ENCODE measurements around the gene TEX2. TPM values are rescaled to one million over a fixed set of nuclear protein-coding genes. Genes with fewer than 3 reads are reported as not detected.
A peak's percentile ranks its signal among the peaks of the same experiment; 100 is the strongest.

TEX2 gene
- total RNA-seq, 2 experiments from 2014 or later: 14.0 to 14.5 TPM

GRCh38 chr17:64262198-64262999 is 661 bp downstream of the TEX2 start:
- Mint-ChIP-seq H3K27me3 (no peaks in the 10 kb centered on the region), H3K9me3 (no peaks in the 10 kb centered on the region), H3K4me1 (ENCODE audit: low read depth) (peaks cover 33% of the 10 kb centered on the region), H3K36me3 (ENCODE audit: low read depth) (no peaks in the 10 kb centered on the region), H3K27ac (peak overlapping the region; percentile 95), H3K4me3 (peak overlapping the region; percentile 98)
- ChIA-PET POLR2A (interaction anchor here (0.6 to 3.4 kb wide), 9 partner anchors 8 to 243 kb away, joined by 3 to 47 read pairs (median 3); no protein-coding TSS in a partner anchor), CTCF (interaction anchor here (1.0 kb wide), 1 partner anchor 17 kb away, joined by 3 read pairs; no protein-coding TSS in a partner anchor)
- DNase-seq (peak; percentile 77), ATAC-seq (peak; percentile 34)
- intact Hi-C loops (cut with micrococcal nuclease): loop anchor here (5.0 kb wide), 1 partner anchor 115 kb away; no protein-coding TSS in a partner anchor
- TF ChIP-seq, protein P1, sequence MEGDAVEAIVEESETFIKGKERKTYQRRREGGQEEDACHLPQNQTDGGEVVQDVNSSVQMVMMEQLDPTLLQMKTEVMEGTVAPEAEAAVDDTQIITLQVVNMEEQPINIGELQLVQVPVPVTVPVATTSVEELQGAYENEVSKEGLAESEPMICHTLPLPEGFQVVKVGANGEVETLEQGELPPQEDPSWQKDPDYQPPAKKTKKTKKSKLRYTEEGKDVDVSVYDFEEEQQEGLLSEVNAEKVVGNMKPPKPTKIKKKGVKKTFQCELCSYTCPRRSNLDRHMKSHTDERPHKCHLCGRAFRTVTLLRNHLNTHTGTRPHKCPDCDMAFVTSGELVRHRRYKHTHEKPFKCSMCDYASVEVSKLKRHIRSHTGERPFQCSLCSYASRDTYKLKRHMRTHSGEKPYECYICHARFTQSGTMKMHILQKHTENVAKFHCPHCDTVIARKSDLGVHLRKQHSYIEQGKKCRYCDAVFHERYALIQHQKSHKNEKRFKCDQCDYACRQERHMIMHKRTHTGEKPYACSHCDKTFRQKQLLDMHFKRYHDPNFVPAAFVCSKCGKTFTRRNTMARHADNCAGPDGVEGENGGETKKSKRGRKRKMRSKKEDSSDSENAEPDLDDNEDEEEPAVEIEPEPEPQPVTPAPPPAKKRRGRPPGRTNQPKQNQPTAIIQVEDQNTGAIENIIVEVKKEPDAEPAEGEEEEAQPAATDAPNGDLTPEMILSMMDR (IDR thresholded peaks at IDR 0.05): no peak

- DNase-seq: no peak
- no peak for ATAC-seq
- TF ChIP-seq, protein P1 (IDR thresholded peaks at IDR 0.05): no peak
- Mint-ChIP-seq H3K9me3 (no peaks in the 10 kb centered on the region), H3K4me3 (peak overlapping the region; percentile 98), H3K4me1 (ENCODE audit: low read depth) (peaks cover 35% of the 10 kb centered on the region), H3K27me3 (no peaks in the 10 kb centered on the region), H3K36me3 (ENCODE audit: low read depth) (no peaks in the 10 kb centered on the region), H3K27ac (peak overlapping the region; percentile 95)
- POLR2A ChIA-PET: interaction anchor here (0.6 to 3.4 kb wide), 5 partner anchors 9 to 115 kb away, joined by 3 to 47 read pairs (median 3); no protein-coding TSS in a partner anchor
- CTCF ChIA-PET: no interaction called here
- intact Hi-C loops (cut with micrococcal nuclease): loop anchor here (5.0 kb wide), 1 partner anchor 114 kb away; no protein-coding TSS in a partner anchor
Observed at GRCh38 chr17:64261417-64262145, 1.5 kb downstream of the TEX2 start.

GRCh38 chr17:64260886-64261285 is 2.2 kb downstream of the TEX2 start:
- Mint-ChIP-seq H3K4me1 (ENCODE audit: low read depth) (peaks cover 35% of the 10 kb centered on the region), H3K9me3 (no peaks in the 10 kb centered on the region), H3K4me3 (no peak overlapping the region), H3K27ac (no peak overlapping the region), H3K36me3 (ENCODE audit: low read depth) (no peaks in the 10 kb centered on the region), H3K27me3 (no peaks in the 10 kb centered on the region)
- ChIA-PET CTCF (no interaction called here), POLR2A (no interaction called here)
- ATAC-seq: no peak
- TF ChIP-seq, protein P1 (IDR thresholded peaks at IDR 0.05): no peak
- intact Hi-C loops (cut with micrococcal nuclease): loop anchor here (5.0 kb wide), 1 partner anchor 114 kb away; no protein-coding TSS in a partner anchor
- no peak for DNase-seq

GRCh38 chr17:64259922-64260321 is 3.1 kb downstream of the TEX2 start:
- Mint-ChIP-seq H3K36me3 (ENCODE audit: low read depth) (no peaks in the 10 kb centered on the region), H3K4me3 (no peak overlapping the region), H3K9me3 (no peaks in the 10 kb centered on the region), H3K27me3 (no peaks in the 10 kb centered on the region), H3K4me1 (ENCODE audit: low read depth) (peaks cover 35% of the 10 kb centered on the region), H3K27ac (no peak overlapping the region)
- ATAC-seq (no peak), DNase-seq (no peak)
- intact Hi-C loops (cut with micrococcal nuclease): loop anchor here (5.0 kb wide), 1 partner anchor 113 kb away; no protein-coding TSS in a partner anchor
- TF ChIP-seq, protein P1 (IDR thresholded peaks at IDR 0.05): no peak
- ChIA-PET POLR2A (interaction anchor here (0.9 to 1.0 kb wide), 3 partner anchors 16 to 114 kb away, joined by 3 to 4 read pairs (median 3); no protein-coding TSS in a partner anchor), CTCF (interaction anchor here (0.7 to 1.1 kb wide), 5 partner anchors 10 to 266 kb away, joined by 3 to 4 read pairs (median 3); no protein-coding TSS in a partner anchor)
